Activated T-cell treated with anti-CD3 and anti-CD28 coated beads for 24 hours (primary cell): ENCODE data around the gene RASSF1.
A peak's percentile ranks its signal among the peaks of the same experiment; 100 is the strongest.

Source experiments
- DNase-seq: peaks from one replicate; pipeline ENCODE4 v3.0.0-alpha.2; 2020; ENCODE audit warnings: low read depth

The RASSF1 gene, protein sequence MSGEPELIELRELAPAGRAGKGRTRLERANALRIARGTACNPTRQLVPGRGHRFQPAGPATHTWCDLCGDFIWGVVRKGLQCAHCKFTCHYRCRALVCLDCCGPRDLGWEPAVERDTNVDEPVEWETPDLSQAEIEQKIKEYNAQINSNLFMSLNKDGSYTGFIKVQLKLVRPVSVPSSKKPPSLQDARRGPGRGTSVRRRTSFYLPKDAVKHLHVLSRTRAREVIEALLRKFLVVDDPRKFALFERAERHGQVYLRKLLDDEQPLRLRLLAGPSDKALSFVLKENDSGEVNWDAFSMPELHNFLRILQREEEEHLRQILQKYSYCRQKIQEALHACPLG

DNA sequence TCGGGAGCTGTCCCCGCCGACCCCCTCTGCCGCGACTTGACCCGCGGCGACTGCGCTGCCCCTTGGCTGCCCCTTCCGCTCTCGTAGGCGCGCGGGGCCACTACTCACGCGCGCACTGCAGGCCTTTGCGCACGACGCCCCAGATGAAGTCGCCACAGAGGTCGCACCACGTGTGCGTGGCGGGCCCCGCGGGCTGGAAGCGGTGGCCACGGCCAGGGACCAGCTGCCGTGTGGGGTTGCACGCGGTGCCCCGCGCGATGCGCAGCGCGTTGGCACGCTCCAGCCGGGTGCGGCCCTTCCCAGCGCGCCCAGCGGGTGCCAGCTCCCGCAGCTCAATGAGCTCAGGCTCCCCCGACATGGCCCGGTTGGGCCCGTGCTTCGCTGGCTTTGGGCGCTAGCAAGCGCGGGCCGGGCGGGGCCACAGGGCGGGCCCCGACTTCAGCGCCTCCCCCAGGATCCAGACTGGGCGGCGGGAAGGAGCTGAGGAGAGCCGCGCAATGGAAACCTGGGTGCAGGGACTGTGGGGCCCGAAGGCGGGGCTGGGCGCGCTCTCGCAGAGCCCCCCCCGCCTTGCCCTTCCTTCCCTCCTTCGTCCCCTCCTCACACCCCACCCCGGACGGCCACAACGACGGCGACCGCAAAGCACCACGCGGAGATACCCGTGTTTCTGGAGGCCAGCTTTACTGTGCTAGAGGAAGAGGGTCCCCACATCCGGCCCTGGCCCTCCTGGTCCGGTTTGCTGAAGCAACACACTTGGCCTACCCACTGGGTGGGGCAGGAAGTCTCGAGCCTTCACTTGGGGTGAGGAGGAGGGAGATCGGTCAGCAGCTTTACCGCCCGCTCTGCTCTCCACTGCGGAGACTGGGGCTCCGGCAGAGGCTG is at the start of gene RASSF1:
Gene RASSF1 (minus strand): TSS at position 389 of the 882 bp plus-strand sequence. CDS start 31 bp downstream, at position 358.
- peak; percentile 67 for DNase-seq

DNA sequence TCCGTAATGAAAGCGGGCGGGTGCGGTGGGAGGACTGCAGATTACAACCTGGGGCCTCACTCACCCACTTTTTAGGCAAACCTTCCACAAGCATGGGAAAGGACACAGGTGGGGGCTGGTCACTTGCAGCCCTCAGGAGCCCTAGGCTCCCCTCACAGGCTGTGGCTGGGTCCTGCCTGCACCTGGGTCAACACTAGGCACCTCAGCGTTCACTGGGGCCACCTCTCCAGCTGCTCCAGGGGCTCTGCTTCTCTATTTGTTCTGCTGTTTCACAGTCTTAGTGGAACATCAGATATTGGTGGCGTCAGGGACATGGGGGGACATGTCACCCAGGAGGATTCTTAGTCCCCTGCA is 48.8 kb upstream of the RASSF1 start:
- DNase-seq = no peak

DNA sequence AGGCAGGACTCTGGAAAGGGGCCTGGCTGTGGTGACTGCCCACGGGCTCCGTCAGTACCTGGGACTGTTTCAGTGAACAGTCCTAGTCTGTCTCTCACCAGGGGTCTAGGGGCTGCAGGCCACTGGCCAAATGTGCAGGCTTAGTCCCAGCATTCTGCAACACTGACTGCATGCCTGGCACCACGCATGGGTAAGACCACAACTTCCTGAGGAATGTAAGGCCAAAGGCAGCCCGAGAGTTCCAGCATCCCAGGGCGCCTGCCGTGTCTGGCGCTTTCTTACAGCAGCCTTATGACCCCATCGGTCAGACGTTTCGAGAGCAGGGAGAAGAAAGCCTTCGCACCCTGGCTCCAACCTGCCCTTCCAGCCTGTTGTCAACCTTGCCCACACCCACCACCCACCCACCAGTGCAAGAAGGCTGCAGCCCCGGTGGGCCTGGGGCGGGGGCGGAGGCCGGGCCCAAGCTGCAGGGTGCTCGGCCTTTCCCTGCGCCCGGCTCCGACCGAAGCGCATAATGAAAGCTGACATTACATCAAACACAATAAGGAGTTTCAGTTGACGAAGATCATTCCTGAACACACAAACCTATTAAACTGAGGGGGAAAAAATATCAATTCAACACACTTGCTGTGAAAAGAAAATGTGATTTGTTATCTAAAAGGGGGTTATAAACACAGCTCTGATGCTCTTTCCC is 48.2 kb upstream of the RASSF1 start:
- no peak for DNase-seq

DNA sequence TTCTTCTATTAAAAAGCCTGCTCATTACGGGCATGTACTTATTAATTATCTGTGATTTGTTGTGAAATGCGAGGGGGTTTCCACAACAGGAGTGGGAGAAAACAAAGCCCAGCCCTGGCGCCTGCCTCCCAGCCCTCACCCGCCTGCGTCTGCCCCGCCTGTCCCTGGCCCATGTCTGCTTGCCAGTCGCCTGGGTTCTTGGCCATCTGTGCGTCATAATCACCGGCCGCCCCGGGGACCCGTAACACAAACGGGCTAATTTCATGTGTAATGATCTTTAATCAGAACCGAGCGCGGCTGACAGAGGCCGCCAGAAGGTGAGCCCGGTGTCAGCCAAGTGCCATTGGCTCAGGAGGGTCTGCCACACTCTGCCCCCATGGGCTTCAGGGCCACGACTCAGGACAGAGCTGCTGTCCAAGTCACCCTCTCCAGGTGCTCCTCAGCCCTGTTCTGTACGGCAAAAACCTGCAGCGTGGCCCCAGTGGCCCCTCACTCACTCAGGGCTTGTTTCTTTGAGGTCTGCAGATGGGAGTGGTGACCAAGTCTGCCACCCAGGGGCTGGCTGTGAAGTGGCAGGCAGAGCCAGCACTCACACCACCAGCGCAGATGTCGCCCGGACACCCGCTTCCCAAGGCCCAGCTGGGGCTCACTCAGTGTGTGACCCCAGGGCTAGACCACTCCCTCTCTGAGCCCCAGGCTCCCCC is 47.5 kb upstream of the RASSF1 start:
- DNase-seq = no peak

DNA sequence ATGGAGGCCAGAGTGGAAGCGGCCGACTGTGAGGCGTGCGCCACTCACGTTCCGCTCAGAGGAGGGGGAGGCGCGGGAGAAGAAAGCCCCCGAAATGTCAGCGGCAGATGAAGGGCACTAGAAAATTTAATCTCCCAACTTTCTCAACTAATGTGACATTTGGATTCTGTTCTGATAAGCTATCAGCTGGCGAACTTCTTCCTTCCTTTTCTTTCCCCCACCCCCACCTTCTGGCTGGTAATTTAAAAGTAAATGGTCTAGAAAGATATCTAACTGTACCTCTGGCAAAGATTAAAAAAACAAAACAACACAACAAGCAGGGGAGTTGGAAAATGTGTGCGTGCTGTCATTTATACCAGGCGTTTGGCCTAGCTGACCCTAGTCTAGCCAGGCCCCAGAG is 45.1 kb upstream of the RASSF1 start:
- DNase-seq = no peak

DNA sequence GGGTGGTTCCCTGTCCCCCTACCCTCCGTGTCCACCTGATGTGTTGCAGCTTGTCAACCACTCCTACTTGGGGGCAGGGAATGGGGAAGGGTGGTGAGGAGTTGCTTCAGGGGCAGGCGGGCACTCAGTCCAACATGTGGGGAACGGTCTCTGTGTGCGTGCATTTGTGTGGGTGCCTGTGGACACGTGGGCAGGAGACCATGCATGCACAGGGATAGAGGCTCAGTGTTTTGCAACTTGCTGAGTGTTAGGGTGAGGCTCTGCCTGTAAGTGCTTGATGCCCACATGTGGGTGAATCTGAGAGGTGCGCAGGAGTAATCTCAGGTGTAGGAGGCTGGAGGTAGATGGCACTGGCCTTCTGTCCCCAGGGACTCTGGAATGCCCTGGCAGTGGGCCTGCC is 43.1 kb upstream of the RASSF1 start:
- DNase-seq = no peak

DNA sequence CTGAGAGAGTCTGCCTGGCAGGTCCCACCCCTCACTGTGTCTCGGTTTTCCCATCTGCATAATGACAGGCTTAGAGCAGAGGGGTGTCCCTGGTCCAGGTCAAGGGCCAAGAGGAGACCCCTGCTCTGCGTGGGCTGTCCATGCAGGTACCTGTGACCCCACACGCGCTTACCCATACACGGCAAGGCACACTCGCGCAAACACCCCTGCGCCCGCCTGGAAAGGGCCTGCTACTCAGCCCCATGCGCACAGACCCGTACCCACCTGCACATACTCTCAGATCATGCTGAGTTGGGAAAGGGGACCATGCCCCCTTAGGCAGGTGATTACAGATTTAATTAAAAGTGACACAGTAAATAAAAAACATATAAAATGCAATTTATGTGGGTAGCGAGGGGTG is 42.1 kb upstream of the RASSF1 start:
- no peak for DNase-seq

DNA sequence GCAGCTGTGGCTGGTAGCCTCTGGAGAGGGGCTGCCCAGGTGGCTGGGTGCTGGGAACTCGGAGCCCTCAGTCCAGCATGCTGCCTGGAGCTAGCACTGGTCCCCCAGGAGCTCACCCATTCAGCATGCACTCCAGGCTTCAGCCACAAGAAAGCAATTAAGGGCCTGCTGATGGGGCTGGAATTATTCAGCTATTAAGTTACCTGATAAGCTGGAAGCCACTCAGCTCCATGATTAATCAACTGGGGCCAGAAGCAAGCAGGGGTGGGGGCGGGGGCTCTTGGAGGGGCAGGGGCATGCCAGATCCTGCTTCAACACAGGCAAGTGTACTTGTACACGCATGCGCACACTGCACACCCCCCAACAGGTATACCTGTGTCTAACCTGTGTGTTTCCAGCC is 40.7 kb upstream of the RASSF1 start:
- no peak for DNase-seq

DNA sequence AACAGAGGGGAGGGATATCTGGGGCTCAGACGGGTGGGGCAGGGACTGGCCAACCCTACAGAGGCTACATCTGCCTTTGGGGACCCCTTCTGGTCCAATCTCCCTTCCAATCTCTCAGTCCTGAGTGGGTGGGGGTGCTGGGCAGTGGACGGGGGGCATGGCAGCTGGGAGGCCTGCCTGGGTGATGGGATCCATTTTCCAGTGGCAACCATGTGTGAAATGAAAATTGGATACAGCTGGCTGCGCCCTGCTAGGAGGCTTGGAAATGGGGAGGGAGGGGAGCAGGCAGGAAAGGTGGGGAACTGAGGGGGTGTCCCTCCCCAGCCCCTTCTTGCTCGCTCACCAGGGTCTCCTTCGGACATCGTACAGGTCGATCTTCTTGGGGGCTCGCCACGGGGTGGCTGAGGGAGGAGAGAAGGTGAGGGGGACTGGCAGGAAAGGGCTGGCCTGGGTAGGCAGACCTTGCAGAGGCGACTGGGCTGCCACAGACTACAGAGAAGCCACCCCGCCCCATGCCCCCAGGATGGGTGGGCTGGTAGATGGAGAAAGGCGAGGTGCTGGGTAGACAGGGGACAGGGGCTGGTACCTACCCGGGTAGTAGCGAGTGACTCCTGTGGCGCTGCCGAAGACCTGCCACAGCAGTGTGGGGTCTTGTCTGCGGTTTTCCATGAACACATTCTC is 39.9 kb upstream of the RASSF1 start:
- no peak for DNase-seq

DNA sequence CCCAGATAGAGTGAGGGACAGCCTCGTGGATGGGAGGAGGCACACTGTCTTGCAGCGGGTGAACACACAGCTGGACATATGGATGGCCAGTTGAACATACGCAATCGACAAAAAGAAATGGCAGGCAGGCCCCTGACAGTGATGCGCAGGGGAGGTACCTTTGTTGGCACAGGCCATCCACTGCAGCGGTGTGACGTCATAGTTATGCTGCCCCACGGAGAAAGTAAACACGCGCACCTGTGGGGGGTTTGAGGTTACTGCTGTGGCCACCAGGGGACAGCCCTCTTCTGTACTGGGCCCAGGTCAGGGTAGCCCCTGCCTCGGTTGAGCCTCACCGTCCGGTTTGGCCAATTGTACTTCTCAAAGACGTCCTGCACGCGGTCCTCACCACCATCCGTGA is 38.1 kb upstream of the RASSF1 start:
- DNase-seq = no peak

DNA sequence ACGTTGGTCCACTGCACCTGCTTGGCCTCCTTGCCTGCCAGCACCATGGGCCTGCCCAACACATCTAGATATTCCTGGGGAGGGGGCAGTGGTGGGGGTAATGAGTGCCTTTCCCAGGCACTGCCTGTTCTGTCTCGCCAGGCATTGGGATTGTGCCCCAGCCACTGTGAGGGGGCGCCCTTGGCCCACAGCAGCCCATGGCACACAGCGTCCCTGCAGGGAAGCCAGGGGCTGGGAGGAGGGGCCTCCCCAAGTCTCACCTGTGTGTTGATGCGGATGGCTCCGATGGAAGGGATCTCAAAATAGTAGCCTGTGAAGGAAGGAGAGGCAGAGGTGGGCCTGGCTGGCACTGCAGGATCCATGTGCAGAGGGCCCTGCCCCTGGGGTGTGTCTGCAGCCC is 37.4 kb upstream of the RASSF1 start:
- no peak for DNase-seq

DNA sequence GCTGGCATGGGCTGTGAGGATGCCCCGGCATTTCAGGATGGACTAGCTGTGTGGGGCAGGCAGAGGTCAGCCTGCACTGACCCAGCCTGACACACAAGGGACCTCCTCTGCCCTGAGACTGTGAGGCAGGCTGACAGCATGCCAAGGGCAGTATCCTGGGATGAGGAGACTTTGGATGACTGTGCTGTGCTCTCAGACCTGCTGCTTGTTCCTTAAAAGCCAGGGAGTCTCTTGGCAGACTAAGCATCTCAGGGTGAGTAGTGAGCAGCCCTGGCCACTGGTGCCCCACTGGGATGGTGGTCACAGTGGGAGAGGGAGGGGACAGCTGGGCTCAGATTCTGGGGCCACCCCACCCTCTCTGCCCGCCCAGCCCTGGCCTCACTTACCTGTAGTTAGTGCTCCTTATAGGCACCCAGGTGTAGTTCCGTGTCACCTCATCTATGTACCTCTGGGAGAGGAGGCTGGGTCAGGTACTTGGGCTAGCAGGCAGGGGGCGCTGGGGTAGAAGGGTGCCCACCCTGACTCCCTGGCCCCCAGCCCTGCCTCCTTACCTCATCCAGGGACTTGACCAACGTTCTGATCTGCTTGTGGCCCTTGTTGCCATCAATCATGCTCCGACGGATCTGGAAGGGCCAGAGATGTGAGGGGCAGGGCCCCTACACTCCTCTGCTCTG is 34.8 kb upstream of the RASSF1 start:
- no peak for DNase-seq

DNA sequence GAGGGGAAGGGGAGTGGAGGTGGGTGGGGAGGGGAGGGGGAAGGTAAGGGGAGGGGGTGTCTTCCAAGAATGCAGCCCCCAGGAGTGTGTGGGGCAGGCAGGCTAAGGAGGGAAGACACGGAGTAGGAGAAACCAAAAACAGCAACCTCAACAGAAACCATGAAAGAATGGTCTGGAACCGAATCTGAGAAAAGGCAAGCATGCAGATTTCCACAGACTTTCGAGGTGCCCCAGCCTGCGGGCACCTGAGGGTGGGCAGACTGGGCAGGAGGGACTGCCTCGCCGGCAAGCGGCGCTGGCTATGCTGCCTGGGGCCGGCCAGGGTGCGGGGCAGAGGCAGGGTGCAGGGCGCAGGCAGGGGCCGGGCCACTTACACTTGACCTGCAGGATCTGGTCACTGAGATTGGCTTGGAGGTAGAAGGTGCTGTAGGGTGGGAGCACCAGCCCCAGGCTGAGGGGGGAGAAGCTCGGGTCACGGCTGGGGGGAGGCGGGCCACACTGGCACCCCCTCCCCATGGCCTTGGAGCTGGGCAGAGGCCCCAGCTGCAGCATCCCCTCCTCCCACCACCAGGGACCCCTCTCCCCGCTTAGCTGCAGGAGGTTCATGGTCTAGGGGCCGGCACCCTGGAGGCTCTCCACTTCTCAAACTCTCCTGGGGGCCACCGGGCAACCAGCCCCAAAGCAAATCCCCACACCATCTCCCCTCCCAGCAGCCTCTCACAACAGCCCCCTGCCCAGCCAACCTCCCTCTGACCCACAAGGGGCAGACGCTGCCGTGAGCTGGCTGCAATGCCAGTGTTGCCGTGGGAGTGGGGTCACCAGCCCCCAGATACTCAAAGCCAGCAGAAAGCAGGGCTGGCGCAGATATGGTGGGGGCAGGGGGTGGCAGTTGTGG is 34.0 kb upstream of the RASSF1 start:
- DNase-seq = no peak

DNA sequence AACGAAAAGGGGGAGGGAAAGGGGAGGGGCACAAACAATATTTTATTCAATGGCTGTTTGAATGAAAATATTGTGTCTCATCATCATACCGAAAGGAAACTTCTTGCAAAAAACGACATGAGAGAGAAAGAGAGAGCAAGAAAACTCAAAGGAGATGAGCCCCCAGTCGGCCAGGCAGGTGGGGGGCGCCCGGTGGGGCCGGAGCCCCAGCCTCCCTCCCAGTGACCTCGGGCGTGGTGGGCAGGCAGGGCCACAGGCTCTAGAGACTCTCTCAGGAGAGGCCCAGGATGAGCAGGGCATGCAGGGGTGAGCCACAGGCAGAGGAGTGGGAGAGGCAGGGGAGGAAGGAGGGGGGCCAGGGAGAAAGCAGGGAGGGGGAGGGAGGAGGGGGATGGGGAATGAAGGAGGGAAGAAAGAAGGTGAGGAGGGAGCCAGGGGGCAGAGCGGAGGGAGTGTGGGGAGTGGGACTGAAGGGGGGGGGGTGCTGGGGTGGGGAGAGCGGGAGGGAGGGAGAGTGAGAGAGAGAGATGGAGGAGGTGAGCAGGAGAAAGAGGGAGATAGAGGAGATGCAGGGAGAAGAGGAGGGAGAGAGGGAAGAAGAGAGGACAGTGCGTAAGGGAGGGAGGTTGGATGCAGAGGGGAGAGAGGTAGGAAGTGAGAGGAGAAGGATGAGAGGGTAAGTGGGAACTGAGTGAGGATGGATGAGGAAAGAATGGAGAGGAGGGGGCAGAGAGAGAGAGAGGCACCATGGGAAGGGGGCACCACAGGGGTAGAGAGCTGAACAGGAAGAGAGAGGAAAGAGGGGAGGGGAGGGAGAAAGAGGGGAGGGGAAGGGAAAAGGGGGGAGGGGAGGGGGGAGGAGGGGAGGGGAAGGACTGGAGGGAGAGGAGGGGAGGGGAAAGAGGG is 32.8 kb upstream of the RASSF1 start:
- no peak for DNase-seq

DNA sequence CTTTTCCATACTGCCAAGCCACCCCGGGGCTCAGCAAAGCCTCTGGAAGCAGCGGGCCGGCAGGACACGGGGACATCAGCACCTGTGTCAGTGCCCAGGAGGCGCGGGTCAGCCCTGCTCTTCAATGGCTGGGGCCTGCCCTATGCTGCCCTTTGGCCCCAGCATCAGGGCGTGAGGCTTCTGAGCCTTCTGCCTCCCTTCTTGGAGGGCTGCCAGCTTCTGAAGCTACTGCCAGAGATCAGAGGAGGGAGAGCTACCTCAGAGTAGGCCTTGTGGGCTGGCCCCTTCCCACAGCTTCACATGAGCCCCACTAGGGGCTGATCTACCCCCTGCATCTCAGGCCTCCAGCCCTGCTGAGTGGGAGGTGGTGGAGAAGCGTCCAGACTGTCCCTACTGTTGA is 31.7 kb upstream of the RASSF1 start:
- no peak for DNase-seq

DNA sequence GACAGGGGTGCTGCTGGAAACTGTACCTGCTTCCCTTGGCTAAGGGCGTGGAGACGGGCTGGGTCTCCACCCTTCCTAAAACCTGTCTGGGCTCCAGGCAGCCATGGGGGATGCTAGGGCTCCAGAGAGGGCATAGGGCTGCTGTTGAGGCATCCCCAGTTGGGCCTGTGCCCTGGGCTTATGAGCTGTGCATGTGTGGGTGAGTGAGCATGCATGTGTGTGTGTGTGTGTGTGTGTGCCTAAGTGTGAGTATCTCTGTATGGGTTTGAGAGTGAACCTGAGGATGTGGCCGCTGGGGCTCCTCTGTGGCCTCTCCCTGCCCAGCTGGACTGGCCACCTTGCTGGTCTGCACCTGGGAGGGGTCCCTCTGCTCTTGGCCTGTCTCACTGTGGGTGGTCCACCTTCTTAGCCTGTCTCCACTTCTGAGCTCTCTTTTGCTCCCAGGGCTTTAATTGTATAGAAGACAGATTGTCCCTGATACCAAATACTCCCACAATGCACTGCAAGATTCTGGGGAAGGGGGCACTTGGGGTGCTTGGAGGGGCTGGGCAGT is 30.6 kb upstream of the RASSF1 start:
- DNase-seq = no peak

DNA sequence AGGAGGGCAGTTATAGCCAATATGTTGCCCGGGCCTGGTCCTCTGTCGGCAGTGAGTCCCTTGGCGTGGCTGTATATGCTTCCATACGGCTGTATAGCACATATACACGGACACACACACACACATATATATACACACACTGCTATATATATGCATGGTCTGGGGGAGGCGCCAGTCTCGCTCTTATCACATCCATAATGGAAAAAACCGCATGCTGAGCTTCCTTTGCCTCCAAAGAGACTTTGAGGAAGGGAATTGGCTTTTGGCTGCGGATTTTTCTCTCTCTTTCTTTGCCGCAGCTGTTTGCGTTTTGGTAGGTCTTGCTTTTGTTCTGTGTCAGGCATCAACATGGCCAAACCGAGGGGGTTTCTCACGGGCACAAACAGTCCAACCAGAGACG is 30.0 kb upstream of the RASSF1 start:
- no peak for DNase-seq

DNA sequence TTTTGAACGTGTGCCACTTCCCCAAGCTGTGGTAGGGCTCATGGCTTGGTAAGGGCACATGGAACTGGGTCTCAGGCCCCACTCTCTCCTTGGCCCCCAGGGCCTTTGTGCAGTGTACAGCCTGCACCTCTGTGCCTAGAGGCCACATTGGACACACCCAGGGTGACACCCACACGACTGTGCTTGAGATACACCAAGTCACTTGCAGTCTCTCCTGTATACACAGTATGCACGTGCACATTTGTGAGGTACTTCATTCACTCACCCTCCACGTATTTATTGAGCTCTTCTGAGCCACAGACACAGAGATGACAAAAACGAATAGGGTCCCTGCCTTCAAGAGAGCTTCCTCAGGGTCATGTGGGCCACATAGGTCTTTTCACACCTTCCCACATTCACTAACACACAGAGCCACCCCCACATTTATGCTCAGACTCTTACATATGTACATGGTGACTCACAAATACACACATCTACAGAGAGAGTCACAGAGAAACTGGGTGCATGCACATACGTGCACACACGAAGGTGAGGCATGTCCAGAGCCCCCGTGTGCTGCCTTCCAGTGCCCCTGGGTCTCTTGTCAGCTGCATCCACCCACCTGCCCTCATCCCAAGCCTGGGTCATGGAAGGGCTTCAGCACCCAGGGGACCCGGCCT is 28.5 kb upstream of the RASSF1 start:
- no peak for DNase-seq
